HepG2 (cell line): ENCODE results near the gene POFUT2.
A peak's percentile ranks its signal among the peaks of the same experiment; 100 is the strongest.

Experiments
- AKAP8 ChIP-seq: sonication (generic); formaldehyde crosslinking; IDR thresholded peaks from 2 replicates; pipeline ENCODE4 v1.5.1; 2020; ENCODE audit warnings: mild to moderate bottlenecking, missing genetic modification reagents
- MED1 ChIP-seq: sonication (generic); formaldehyde crosslinking; IDR thresholded peaks from 2 replicates; pipeline ENCODE4 v1.4.0; 2020; ENCODE audit warnings: missing genetic modification reagents
- SP2 ChIP-seq: sonication (generic); formaldehyde crosslinking; IDR thresholded peaks from 2 replicates; pipeline ENCODE4 v1.5.1; 2020; ENCODE audit warnings: mild to moderate bottlenecking, missing genetic modification reagents
- TF ChIP-seq, protein P1 (sequence below): sonication (generic); formaldehyde crosslinking; IDR thresholded peaks from 2 replicates; pipeline ENCODE4 v1.5.0; 2020; ENCODE audit warnings: missing genetic modification reagents, mild to moderate bottlenecking, borderline replicate concordance
- TF ChIP-seq, protein P2 (sequence below): sonication (generic); formaldehyde crosslinking; IDR thresholded peaks from 2 replicates; pipeline ENCODE4 v1.5.0; 2020; ENCODE audit warnings: mild to moderate bottlenecking, missing genetic modification reagents, moderate library complexity

DNA sequence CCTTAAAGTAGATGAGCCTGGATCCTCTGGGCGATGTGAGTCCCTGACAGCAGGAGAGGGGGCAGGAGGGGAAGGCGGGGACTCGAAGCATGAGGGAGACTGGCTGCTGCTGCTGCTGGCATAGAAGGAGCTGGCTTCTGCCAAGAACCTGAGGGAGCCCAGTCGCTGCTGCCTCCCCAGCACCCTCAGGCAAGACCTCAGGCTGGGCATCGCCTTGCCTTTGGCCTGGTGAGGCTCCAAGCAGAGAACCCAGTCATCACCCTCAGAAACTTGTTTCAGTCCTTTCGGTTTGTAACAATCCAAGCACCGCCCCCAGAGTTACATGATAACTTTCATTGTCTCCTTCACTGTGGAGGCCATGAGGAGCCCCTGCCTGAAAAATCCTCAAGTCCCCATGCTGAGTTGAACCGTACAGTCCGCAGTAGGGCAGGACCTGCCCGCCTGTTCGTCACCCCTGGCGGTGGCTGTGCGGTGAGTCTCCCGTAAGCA lies 38.8 kb downstream of the POFUT2 start:
- TF ChIP-seq, protein P1, sequence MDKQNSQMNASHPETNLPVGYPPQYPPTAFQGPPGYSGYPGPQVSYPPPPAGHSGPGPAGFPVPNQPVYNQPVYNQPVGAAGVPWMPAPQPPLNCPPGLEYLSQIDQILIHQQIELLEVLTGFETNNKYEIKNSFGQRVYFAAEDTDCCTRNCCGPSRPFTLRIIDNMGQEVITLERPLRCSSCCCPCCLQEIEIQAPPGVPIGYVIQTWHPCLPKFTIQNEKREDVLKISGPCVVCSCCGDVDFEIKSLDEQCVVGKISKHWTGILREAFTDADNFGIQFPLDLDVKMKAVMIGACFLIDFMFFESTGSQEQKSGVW, result no peak
- TF ChIP-seq SP2 (no peak), AKAP8 (CRISPR knock-in tag) (no peak), MED1 (CRISPR knock-in tag) (no peak)
- TF ChIP-seq, protein P2, sequence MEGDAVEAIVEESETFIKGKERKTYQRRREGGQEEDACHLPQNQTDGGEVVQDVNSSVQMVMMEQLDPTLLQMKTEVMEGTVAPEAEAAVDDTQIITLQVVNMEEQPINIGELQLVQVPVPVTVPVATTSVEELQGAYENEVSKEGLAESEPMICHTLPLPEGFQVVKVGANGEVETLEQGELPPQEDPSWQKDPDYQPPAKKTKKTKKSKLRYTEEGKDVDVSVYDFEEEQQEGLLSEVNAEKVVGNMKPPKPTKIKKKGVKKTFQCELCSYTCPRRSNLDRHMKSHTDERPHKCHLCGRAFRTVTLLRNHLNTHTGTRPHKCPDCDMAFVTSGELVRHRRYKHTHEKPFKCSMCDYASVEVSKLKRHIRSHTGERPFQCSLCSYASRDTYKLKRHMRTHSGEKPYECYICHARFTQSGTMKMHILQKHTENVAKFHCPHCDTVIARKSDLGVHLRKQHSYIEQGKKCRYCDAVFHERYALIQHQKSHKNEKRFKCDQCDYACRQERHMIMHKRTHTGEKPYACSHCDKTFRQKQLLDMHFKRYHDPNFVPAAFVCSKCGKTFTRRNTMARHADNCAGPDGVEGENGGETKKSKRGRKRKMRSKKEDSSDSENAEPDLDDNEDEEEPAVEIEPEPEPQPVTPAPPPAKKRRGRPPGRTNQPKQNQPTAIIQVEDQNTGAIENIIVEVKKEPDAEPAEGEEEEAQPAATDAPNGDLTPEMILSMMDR, result 0 out of 2 replicates have a peak, but pooled peaks have one; percentile 2
